HepG2 (cell line): Measurements from ENCODE around the gene DDIT4. TPM values are rescaled to one million over a fixed set of nuclear protein-coding genes. Genes with fewer than 3 reads are reported as not detected.

ENCODE experiments used
- AGO1 ChIP-seq: fragments of 200-400 bp; formaldehyde crosslinking; IDR thresholded peaks from 2 replicates; pipeline ENCODE4 v1.6.1; 2017; ENCODE audit warnings: mild to moderate bottlenecking, low read depth, low read length, moderate library complexity; ENCODE audit not compliant: poor library complexity, severe bottlenecking
- BHLHE40 ChIP-seq: IDR thresholded peaks from 2 replicates; pipeline ENCODE4 v1.6.1; 2011; ENCODE audit warnings: low read length, improper control_type of control experiment
- IRX3 ChIP-seq: sonication (generic); formaldehyde crosslinking; IDR thresholded peaks from 2 replicates; pipeline ENCODE4 v1.8.1; 2023; ENCODE audit warnings: mild to moderate bottlenecking, low read depth, missing genetic modification reagents, borderline replicate concordance
- NFE2L1 ChIP-seq: sonication (generic); formaldehyde crosslinking; IDR thresholded peaks from 2 replicates; pipeline ENCODE4 v1.4.0; 2020; ENCODE audit warnings: missing genetic modification reagents, mild to moderate bottlenecking, borderline replicate concordance
- NKX3-1 ChIP-seq: sonication (generic); formaldehyde crosslinking; IDR thresholded peaks from 2 replicates; pipeline ENCODE4 v1.5.0; 2020; ENCODE audit warnings: missing genetic modification reagents
- NR2F2 ChIP-seq: IDR thresholded peaks from 2 replicates; pipeline ENCODE4 v1.6.1; 2012; ENCODE audit warnings: low read depth, inconsistent platforms, borderline replicate concordance
- RFXAP ChIP-seq: sonication (generic); formaldehyde crosslinking; IDR thresholded peaks from 2 replicates; pipeline ENCODE4 v1.4.0; 2020; ENCODE audit warnings: missing genetic modification reagents, borderline replicate concordance
- ZKSCAN1 ChIP-seq: fragments of 150-350 bp; IDR thresholded peaks from 2 replicates; pipeline ENCODE4 v1.6.1; 2014; ENCODE audit warnings: low read length
- ZNF143 ChIP-seq: sonication (generic); formaldehyde crosslinking; IDR thresholded peaks from 2 replicates; pipeline ENCODE4 v1.4.0; 2020; ENCODE audit warnings: missing genetic modification reagents
- ZNF607 ChIP-seq: sonication (generic); formaldehyde crosslinking; IDR thresholded peaks from 2 replicates; pipeline ENCODE4 v1.5.1; 2020; ENCODE audit warnings: missing genetic modification reagents, mild to moderate bottlenecking, borderline replicate concordance
- ZNF660 ChIP-seq: sonication (generic); formaldehyde crosslinking; IDR thresholded peaks from 2 replicates; pipeline ENCODE4 v1.5.1; 2020; ENCODE audit warnings: mild to moderate bottlenecking, low read depth, missing genetic modification reagents, borderline replicate concordance
- ZNF7 ChIP-seq: IDR thresholded peaks from 2 replicates; pipeline ENCODE4 v1.6.1; 2016; ENCODE audit warnings: missing biosample characterization, missing genetic modification reagents
- ZNF703 ChIP-seq: sonication (generic); formaldehyde crosslinking; IDR thresholded peaks from 2 replicates; pipeline ENCODE4 v1.5.1; 2020; ENCODE audit warnings: missing genetic modification reagents, mild to moderate bottlenecking, moderate library complexity, borderline replicate concordance
- ZNF839 ChIP-seq: sonication (generic); formaldehyde crosslinking; IDR thresholded peaks from 2 replicates; pipeline ENCODE4 v1.4.0; 2020; ENCODE audit warnings: missing genetic modification reagents, mild to moderate bottlenecking, borderline replicate concordance
- polyA plus RNA-seq, 8 experiments: library from polyadenylated mRNA; depleted of rRNA in 3 of 8; stranded (reverse) in 7 of 8; unstranded in 1 of 8; fragments of >200 nt; fragmentation: Illumina TruSeq in 4 of 8; extraction: Trizol in 4 of 8; gene quantifications; 2 replicates each; pipeline versions ENCODE4 v1.2.1 to v1.2.3, GENCODE V29; 2011 to 2016; ENCODE audit warnings: low read depth in 4 of 8, missing spikeins in 1 of 8, mixed read lengths in 1 of 8; ENCODE audit not compliant: insufficient read depth in 1 of 8
- total RNA-seq, 5 experiments: library from RNA; depleted of rRNA; stranded (reverse); fragments of >200 nt; fragmentation: Illumina TruSeq; extraction: Trizol; gene quantifications; 2 replicates each; pipeline ENCODE4 v1.2.3, GENCODE V29; 2016; ENCODE audit warnings: low read depth in 1 of 5
- TF ChIP-seq, protein P1 (sequence below): sonication (generic); IDR thresholded peaks from 2 replicates; pipeline ENCODE4 v1.6.1; 2016; ENCODE audit warnings: low read depth, borderline replicate concordance
- TF ChIP-seq, protein P2 (sequence below): sonication (generic); formaldehyde crosslinking; IDR thresholded peaks from 2 replicates; pipeline ENCODE4 v1.4.0; 2020; ENCODE audit warnings: missing genetic modification reagents, borderline replicate concordance
- TF ChIP-seq, protein P3 (sequence below): sonication (generic); formaldehyde crosslinking; IDR thresholded peaks from 2 replicates; pipeline ENCODE4 v1.4.0; 2020; ENCODE audit warnings: missing genetic modification reagents, low read depth, mild to moderate bottlenecking, borderline replicate concordance

Gene DDIT4
- total and polyA plus RNA-seq, 2 of the 13 experiments (the other 11 are each of a cell fraction or from before 2014, with no cell fraction given) = 35.6 to 40.7 TPM

DNA sequence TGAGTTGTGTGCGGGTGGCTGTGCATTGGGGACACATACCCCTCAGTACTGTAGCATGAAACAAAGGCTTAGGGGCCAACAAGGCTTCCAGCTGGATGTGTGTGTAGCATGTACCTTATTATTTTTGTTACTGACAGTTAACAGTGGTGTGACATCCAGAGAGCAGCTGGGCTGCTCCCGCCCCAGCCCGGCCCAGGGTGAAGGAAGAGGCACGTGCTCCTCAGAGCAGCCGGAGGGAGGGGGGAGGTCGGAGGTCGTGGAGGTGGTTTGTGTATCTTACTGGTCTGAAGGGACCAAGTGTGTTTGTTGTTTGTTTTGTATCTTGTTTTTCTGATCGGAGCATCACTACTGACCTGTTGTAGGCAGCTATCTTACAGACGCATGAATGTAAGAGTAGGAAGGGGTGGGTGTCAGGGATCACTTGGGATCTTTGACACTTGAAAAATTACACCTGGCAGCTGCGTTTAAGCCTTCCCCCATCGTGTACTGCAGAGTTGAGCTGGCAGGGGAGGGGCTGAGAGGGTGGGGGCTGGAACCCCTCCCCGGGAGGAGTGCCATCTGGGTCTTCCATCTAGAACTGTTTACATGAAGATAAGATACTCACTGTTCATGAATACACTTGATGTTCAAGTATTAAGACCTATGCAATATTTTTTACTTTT lies 1.8 kb downstream of the DDIT4 start (continued):
- TF ChIP-seq ZNF660 (no peak), ZNF839 (CRISPR knock-in tag) (0 out of 2 replicates have a peak, but pooled peaks have one; percentile 12), ZNF7 (no peak), RFXAP (CRISPR knock-in tag) (peak; percentile 59), AGO1 (peak; percentile 99), BHLHE40 (peak; percentile 72), NFE2L1 (CRISPR knock-in tag) (no peak), NR2F2 (peak; percentile 10; the same call in 1 of the 2 replicates), NKX3-1 (CRISPR knock-in tag) (no peak), ZNF143 (CRISPR knock-in tag) (no peak), ZKSCAN1 (no peak), IRX3 (CRISPR knock-in tag) (no peak), ZNF607 (CRISPR knock-in tag) (no peak), ZNF703 (CRISPR knock-in tag) (no peak)
- TF ChIP-seq, protein P1, sequence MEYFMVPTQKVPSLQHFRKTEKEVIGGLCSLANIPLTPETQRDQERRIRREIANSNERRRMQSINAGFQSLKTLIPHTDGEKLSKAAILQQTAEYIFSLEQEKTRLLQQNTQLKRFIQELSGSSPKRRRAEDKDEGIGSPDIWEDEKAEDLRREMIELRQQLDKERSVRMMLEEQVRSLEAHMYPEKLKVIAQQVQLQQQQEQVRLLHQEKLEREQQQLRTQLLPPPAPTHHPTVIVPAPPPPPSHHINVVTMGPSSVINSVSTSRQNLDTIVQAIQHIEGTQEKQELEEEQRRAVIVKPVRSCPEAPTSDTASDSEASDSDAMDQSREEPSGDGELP = no peak
- TF ChIP-seq, protein P2, sequence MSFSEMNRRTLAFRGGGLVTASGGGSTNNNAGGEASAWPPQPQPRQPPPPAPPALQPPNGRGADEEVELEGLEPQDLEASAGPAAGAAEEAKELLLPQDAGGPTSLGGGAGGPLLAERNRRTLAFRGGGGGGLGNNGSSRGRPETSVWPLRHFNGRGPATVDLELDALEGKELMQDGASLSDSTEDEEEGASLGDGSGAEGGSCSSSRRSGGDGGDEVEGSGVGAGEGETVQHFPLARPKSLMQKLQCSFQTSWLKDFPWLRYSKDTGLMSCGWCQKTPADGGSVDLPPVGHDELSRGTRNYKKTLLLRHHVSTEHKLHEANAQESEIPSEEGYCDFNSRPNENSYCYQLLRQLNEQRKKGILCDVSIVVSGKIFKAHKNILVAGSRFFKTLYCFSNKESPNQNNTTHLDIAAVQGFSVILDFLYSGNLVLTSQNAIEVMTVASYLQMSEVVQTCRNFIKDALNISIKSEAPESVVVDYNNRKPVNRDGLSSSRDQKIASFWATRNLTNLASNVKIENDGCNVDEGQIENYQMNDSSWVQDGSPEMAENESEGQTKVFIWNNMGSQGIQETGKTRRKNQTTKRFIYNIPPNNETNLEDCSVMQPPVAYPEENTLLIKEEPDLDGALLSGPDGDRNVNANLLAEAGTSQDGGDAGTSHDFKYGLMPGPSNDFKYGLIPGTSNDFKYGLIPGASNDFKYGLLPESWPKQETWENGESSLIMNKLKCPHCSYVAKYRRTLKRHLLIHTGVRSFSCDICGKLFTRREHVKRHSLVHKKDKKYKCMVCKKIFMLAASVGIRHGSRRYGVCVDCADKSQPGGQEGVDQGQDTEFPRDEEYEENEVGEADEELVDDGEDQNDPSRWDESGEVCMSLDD (CRISPR knock-in tag) = no peak
- TF ChIP-seq, protein P3, sequence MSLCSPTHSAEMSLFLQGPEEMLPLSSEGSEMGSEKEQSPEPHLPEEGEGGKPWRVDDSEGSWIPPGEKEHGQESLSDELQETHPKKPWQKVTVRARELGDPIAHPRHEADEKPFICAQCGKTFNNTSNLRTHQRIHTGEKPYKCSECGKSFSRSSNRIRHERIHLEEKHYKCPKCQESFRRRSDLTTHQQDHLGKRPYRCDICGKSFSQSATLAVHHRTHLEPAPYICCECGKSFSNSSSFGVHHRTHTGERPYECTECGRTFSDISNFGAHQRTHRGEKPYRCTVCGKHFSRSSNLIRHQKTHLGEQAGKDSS = no peak
